Measurements from ENCODE around the gene PINK1. TPM values are rescaled to one million over a fixed set of nuclear protein-coding genes. Genes with fewer than 3 reads are reported as not detected.
A peak's percentile ranks its signal among the peaks of the same experiment; 100 is the strongest.

Gene PINK1
- total RNA-seq, 1 experiment from 2014 or later, result 17.0 TPM

GRCh38 chr1:20634065-20634593 lies 871 bp downstream of the PINK1 start:
- H3K36me3 Mint-ChIP-seq (ENCODE audit: insufficient read depth in 1 of 3, low read depth in 3 of 3), result peaks cover 3 to 15% (median 9%) of the 10 kb centered on the region in 3 experiments
- H3K79me1 ChIP-seq (ENCODE audit: insufficient read depth, low read depth, low read length, poor library complexity, severe bottlenecking), result no peaks in the 10 kb centered on the region
- peaks cover 9% of the 10 kb centered on the region for H3K23me2 ChIP-seq (ENCODE audit: insufficient read length, low read depth, low read length, poor library complexity, severe bottlenecking)
- no peaks in the 10 kb centered on the region for H3K4me1 ChIP-seq (ENCODE audit: insufficient read depth, low read length)
- H3K79me2 ChIP-seq (ENCODE audit: insufficient read depth, low read length), result no peaks in the 10 kb centered on the region
- peak overlapping the region; percentile 59 for H3K27ac ChIP-seq (ENCODE audit: insufficient read length, low read depth, low read length)
- H4K91ac ChIP-seq (ENCODE audit: insufficient read length, low read depth, low read length), result no peak overlapping the region
- peaks cover 6% of the 10 kb centered on the region for H3K9me3 ChIP-seq (ENCODE audit: control insufficient read depth, low read depth, low read length)
- no peak overlapping the region for H2BK20ac ChIP-seq (ENCODE audit: low read depth, low read length, poor library complexity, severe bottlenecking)
- H3K9ac ChIP-seq (ENCODE audit: extremely low read depth, insufficient read length, low read length), result peak overlapping the region; percentile 56
- H3K27me3 ChIP-seq (ENCODE audit: insufficient read depth, low read length), result no peaks in the 10 kb centered on the region
- no peak overlapping the region for H2AK5ac ChIP-seq (ENCODE audit: insufficient read length, low read length)
- no peak overlapping the region for H2BK5ac ChIP-seq (ENCODE audit: insufficient read length, low read length)
- no peak overlapping the region for H3K56ac ChIP-seq (ENCODE audit: insufficient read length, low read depth, low read length)
- H3T11ph ChIP-seq (ENCODE audit: low read length), result no peak overlapping the region
- H3K4me3 Mint-ChIP-seq, result peak overlapping the region; percentile 79 to 92
- H3K23ac ChIP-seq (ENCODE audit: insufficient read length, low read depth, low read length), result no peak overlapping the region
- no peak overlapping the region for H4K8ac ChIP-seq (replicated peaks; ENCODE audit: insufficient read length, low read depth, low read length)
- H4K20me1 ChIP-seq (ENCODE audit: control insufficient read depth, insufficient read depth, insufficient read length), result no peaks in the 10 kb centered on the region
- peak overlapping the region; percentile 95 for H3K4me2 ChIP-seq (ENCODE audit: insufficient read depth, insufficient read length, low read length)
- H3K9me3 Mint-ChIP-seq, result peaks cover 4% of the 10 kb centered on the region in 2 experiments; a peak in 4 of 5 replicates
- no peak overlapping the region for H2BK120ac ChIP-seq (ENCODE audit: low read depth, low read length, poor library complexity, severe bottlenecking)
- H2AFZ ChIP-seq (ENCODE audit: low read length), result peak overlapping the region; percentile 95
- no CpG with 5 or more reads among the region's 11 CpGs for WGBS (ENCODE audit: extremely low coverage, insufficient read length, low lambda C conversion rate)
- H4K5ac ChIP-seq (ENCODE audit: insufficient read length, low read depth, low read length), result no peak overlapping the region
- no peak overlapping the region for H3K18ac ChIP-seq (ENCODE audit: insufficient read length, low read depth, low read length)
- H3K4me1 Mint-ChIP-seq, result peaks cover 12 to 16% of the 10 kb centered on the region in 2 experiments
- peak overlapping the region; percentile 92 to 95 (median 95); a peak in 4 of 7 replicates for H3K27ac Mint-ChIP-seq
- H3K14ac ChIP-seq (ENCODE audit: insufficient read depth, low read length), result no peak overlapping the region
- H3K4ac ChIP-seq (ENCODE audit: low read depth, low read length), result no peak overlapping the region
- TF ChIP-seq, protein P1, sequence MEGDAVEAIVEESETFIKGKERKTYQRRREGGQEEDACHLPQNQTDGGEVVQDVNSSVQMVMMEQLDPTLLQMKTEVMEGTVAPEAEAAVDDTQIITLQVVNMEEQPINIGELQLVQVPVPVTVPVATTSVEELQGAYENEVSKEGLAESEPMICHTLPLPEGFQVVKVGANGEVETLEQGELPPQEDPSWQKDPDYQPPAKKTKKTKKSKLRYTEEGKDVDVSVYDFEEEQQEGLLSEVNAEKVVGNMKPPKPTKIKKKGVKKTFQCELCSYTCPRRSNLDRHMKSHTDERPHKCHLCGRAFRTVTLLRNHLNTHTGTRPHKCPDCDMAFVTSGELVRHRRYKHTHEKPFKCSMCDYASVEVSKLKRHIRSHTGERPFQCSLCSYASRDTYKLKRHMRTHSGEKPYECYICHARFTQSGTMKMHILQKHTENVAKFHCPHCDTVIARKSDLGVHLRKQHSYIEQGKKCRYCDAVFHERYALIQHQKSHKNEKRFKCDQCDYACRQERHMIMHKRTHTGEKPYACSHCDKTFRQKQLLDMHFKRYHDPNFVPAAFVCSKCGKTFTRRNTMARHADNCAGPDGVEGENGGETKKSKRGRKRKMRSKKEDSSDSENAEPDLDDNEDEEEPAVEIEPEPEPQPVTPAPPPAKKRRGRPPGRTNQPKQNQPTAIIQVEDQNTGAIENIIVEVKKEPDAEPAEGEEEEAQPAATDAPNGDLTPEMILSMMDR (conservative IDR thresholded peaks at IDR 0.05), result no peak
- no peak for DNase-seq
- H2BK15ac ChIP-seq (ENCODE audit: low read depth, low read length), result no peak overlapping the region
- no peak overlapping the region for H2BK12ac ChIP-seq (ENCODE audit: insufficient read length, low read depth, low read length)
- no peaks in the 10 kb centered on the region; the same call in 1 of the 2 replicates for H3K27me3 Mint-ChIP-seq (ENCODE audit: low read depth)
